H1 (cell line): ENCODE measurements around the gene TMEM86B. TPM values are rescaled to one million over a fixed set of nuclear protein-coding genes. Genes with fewer than 3 reads are reported as not detected.
A peak's percentile ranks its signal among the peaks of the same experiment; 100 is the strongest.

ENCODE experiments used
- CTCF ChIA-PET: fragments of 300-600 bp; sonication (Branson Sonifier 250); formaldehyde crosslinking; loops from one replicate; lab custom pipeline; 2021; ENCODE audit not compliant: partially characterized antibody; lab: Charles Lee
- POLR2A ChIA-PET: fragments of 300-600 bp; sonication (Branson Sonifier 250); formaldehyde crosslinking; loops from one replicate; lab custom pipeline; 2021; ENCODE audit warnings: inconsistent platforms; ENCODE audit not compliant: partially characterized antibody; lab: Charles Lee
- DNase-seq, 2 experiments: peaks; one replicate each; pipeline versions ENCODE4 v3.0.0 to v3.0.0-alpha.2; 2010 to 2022; ENCODE audit warnings: low spot score in 2 of 2, low read depth in 1 of 2, mixed read lengths in 1 of 2
- FAIRE-seq: peaks from 2 replicates; lab custom pipeline; 2011; peaks lifted over from hg19 to GRCh38; lab: Jason Lieb, UNC
- H2AFZ ChIP-seq: 2 replicates; pipeline ENCODE4 v1.8.1; 2012; ENCODE audit warnings: low read length, inconsistent platforms
- H2AK5ac ChIP-seq: 2 replicates; pipeline ENCODE4 v1.6.1; 2013; ENCODE audit warnings: low read depth, low read length
- H2BK120ac ChIP-seq: replicated peaks from 2 replicates; pipeline ENCODE3; 2013; ENCODE audit warnings: low read depth, low read length, inconsistent platforms
- H2BK12ac ChIP-seq: 2 replicates; pipeline ENCODE4 v1.6.1; 2013; ENCODE audit warnings: low read depth, low read length
- H2BK15ac ChIP-seq: 2 replicates; pipeline ENCODE4 v1.6.1; 2013; ENCODE audit warnings: low read length
- H2BK20ac ChIP-seq: 2 replicates; pipeline ENCODE4 v1.6.1; 2013; ENCODE audit warnings: low read length
- H2BK5ac ChIP-seq: 2 replicates; pipeline ENCODE4 v1.6.1; 2013; ENCODE audit warnings: low read depth, low read length
- H3K14ac ChIP-seq: 2 replicates; pipeline ENCODE4 v1.6.1; 2013; ENCODE audit warnings: inconsistent platforms; ENCODE audit not compliant: insufficient read length
- H3K18ac ChIP-seq: 2 replicates; pipeline ENCODE4 v1.6.1; 2013; ENCODE audit warnings: low read length; ENCODE audit errors: extremely low read depth
- H3K23ac ChIP-seq: 2 replicates; pipeline ENCODE4 v1.6.1; 2013; ENCODE audit warnings: inconsistent platforms; ENCODE audit not compliant: insufficient read length
- H3K23me2 ChIP-seq: 2 replicates; pipeline ENCODE4 v1.6.1; 2013; ENCODE audit warnings: low read depth, low read length
- H3K27ac ChIP-seq: 2 replicates; pipeline ENCODE4 v1.6.1; 2011; ENCODE audit warnings: low read depth, low read length, inconsistent platforms
- H3K27me3 ChIP-seq, 4 experiments: replicated peaks in 1 of 4; 1 replicate in 1 of 4; 2 replicates in 3 of 4; pipeline versions ENCODE4 v1.6.1 to v1.8.1; 2011 to 2013; ENCODE audit warnings: low read length in 3 of 4, mild to moderate bottlenecking in 3 of 4, inconsistent platforms in 2 of 4, mixed read lengths in 2 of 4, moderate library complexity in 1 of 4; ENCODE audit not compliant: control insufficient read depth in 3 of 4, insufficient read depth in 3 of 4; ENCODE audit errors: extremely low read depth in 1 of 4
- H3K36me3 ChIP-seq, 4 experiments: 2 replicates each; pipeline versions ENCODE4 v1.6.1 to v1.8.1; 2011 to 2013; ENCODE audit warnings: mild to moderate bottlenecking in 4 of 4, low read length in 3 of 4, moderate library complexity in 2 of 4, control low read depth in 1 of 4, inconsistent platforms in 1 of 4; ENCODE audit not compliant: insufficient read depth in 4 of 4, control insufficient read depth in 2 of 4
- H3K4ac ChIP-seq: replicated peaks from 2 replicates; pipeline ENCODE3; 2013; ENCODE audit warnings: low read length, low read depth, mixed read lengths, inconsistent platforms; ENCODE audit not compliant: insufficient read length
- H3K4me1 ChIP-seq, 4 experiments: replicated peaks in 1 of 4; 1 replicate in 1 of 4; 2 replicates in 3 of 4; pipeline versions ENCODE4 v1.6.1 to v1.8.1; 2011 to 2013; ENCODE audit warnings: low read length in 3 of 4, inconsistent platforms in 2 of 4, mixed read lengths in 1 of 4; ENCODE audit not compliant: insufficient read depth in 4 of 4, control insufficient read depth in 3 of 4
- H3K4me2 ChIP-seq, 2 experiments: 2 replicates each; pipeline versions ENCODE4 v1.6.1 to v1.8.1; 2011 to 2013; ENCODE audit warnings: low read depth in 2 of 2, low read length in 2 of 2, control low read depth in 1 of 2, inconsistent platforms in 1 of 2, mild to moderate bottlenecking in 1 of 2; ENCODE audit not compliant: insufficient read depth in 1 of 2
- H3K4me3 ChIP-seq, 4 experiments: fragments of 200-600, 300-600 bp in 1 of 4; sonication (generic), shearing (Covaris generic), sonication (Bioruptor Twin) in 1 of 4; 2 replicates each; pipeline versions ENCODE4 v1.5.1 to v1.8.1; 2011 to 2016; ENCODE audit warnings: low read length in 4 of 4, low read depth in 3 of 4, control low read depth in 2 of 4, inconsistent platforms in 2 of 4, mild to moderate bottlenecking in 2 of 4, mixed read lengths in 1 of 4, moderate library complexity in 1 of 4; ENCODE audit not compliant: insufficient read depth in 2 of 4; ENCODE audit errors: extremely low read depth in 1 of 4
- H3K56ac ChIP-seq: replicated peaks from 2 replicates; pipeline ENCODE3; 2013; ENCODE audit warnings: low read depth, mild to moderate bottlenecking, mixed read lengths, low read length, inconsistent platforms; ENCODE audit not compliant: insufficient read length
- H3K79me1 ChIP-seq: 2 replicates; pipeline ENCODE4 v1.6.1; 2013; ENCODE audit warnings: low read depth, low read length, control low read depth
- H3K79me2 ChIP-seq, 2 experiments: 2 replicates each; pipeline versions ENCODE4 v1.6.1 to v1.8.1; 2012 to 2013; ENCODE audit warnings: low read length in 2 of 2, mild to moderate bottlenecking in 2 of 2, inconsistent platforms in 1 of 2; ENCODE audit not compliant: insufficient read depth in 2 of 2, control insufficient read depth in 1 of 2
- H3K9ac ChIP-seq, 4 experiments: replicated peaks in 1 of 4; 1 replicate in 1 of 4; 2 replicates in 3 of 4; pipeline versions ENCODE4 v1.6.1 to v1.8.1; 2011 to 2013; ENCODE audit warnings: low read depth in 3 of 4, low read length in 3 of 4, control low read depth in 2 of 4, mild to moderate bottlenecking in 2 of 4, moderate library complexity in 2 of 4, inconsistent platforms in 1 of 4; ENCODE audit errors: extremely low read depth in 1 of 4
- H3K9me3 ChIP-seq, 2 experiments: 2 replicates each; pipeline versions ENCODE4 v1.6.1 to v1.8.1; 2012 to 2013; ENCODE audit warnings: mild to moderate bottlenecking in 2 of 2, moderate library complexity in 2 of 2, control low read depth in 1 of 2, inconsistent platforms in 1 of 2, low read depth in 1 of 2, low read length in 1 of 2, mixed read lengths in 1 of 2; ENCODE audit not compliant: insufficient read depth in 2 of 2
- H4K20me1 ChIP-seq, 2 experiments: replicated peaks in 1 of 2; 2 replicates each; pipeline versions ENCODE3 to v1.8.1; 2011 to 2013; ENCODE audit warnings: inconsistent platforms in 2 of 2, low read length in 2 of 2, mild to moderate bottlenecking in 1 of 2; ENCODE audit not compliant: insufficient read depth in 2 of 2, control insufficient read depth in 1 of 2
- H4K5ac ChIP-seq: 2 replicates; pipeline ENCODE4 v1.6.1; 2013; ENCODE audit warnings: low read length, low read depth, mixed read lengths, inconsistent platforms; ENCODE audit not compliant: insufficient read length
- H4K8ac ChIP-seq: 2 replicates; pipeline ENCODE4 v1.8.0; 2013; ENCODE audit warnings: mild to moderate bottlenecking, moderate library complexity, low read length, inconsistent platforms; ENCODE audit not compliant: insufficient read depth; ENCODE audit errors: extremely low read depth
- H4K91ac ChIP-seq: replicated peaks from 2 replicates; pipeline ENCODE3; 2013; ENCODE audit warnings: low read length, mixed read lengths, inconsistent platforms; ENCODE audit not compliant: insufficient read length
- EP300 ChIP-seq, 2 experiments: IDR thresholded peaks; 1 replicate in 1 of 2; 2 replicates in 1 of 2; pipeline ENCODE4 v1.6.1; 2011 to 2012; ENCODE audit warnings: low read depth in 2 of 2, low read length in 2 of 2, mild to moderate bottlenecking in 2 of 2, borderline replicate concordance in 1 of 2, inconsistent platforms in 1 of 2, moderate library complexity in 1 of 2
- FOSL1 ChIP-seq: IDR thresholded peaks from 2 replicates; pipeline ENCODE4 v1.6.1; 2011; ENCODE audit warnings: mild to moderate bottlenecking, low read depth, low read length, moderate library complexity; ENCODE audit not compliant: insufficient read depth
- KDM4A ChIP-seq: IDR thresholded peaks from one replicate; pipeline ENCODE4 v1.7.1; 2012; ENCODE audit warnings: low read depth, mild to moderate bottlenecking, moderate library complexity, low read length, inconsistent platforms; ENCODE audit not compliant: severe bottlenecking
- SRF ChIP-seq: IDR thresholded peaks from 2 replicates; pipeline ENCODE4 v1.6.1; 2011; ENCODE audit warnings: mild to moderate bottlenecking, low read depth, low read length, moderate library complexity
- WGBS, 2 experiments: shearing (Covaris generic) in 1 of 2; methylation state at CpG; one replicate each; pipeline versions ENCODE4 v1.1.6 to v1.1.7; 2013 to 2015; ENCODE audit warnings: low lambda C conversion rate in 2 of 2, mixed read lengths in 2 of 2, inconsistent platforms in 1 of 2, low coverage in 1 of 2, missing lambda C conversion rate in 1 of 2; ENCODE audit not compliant: insufficient replicate concordance in 2 of 2, insufficient coverage in 1 of 2, insufficient read length in 1 of 2; ENCODE audit errors: extremely low coverage in 1 of 2, missing lambda C conversion rate in 1 of 2; 5-methylcytosine and 5-hydroxymethylcytosine counted together
- polyA plus RNA-seq, 7 experiments: library from polyadenylated mRNA; depleted of rRNA in 3 of 7; stranded (reverse) in 5 of 7; unstranded in 2 of 7; fragments of >200 nt in 5 of 7; fragments of 200-250 nt in 2 of 7; gene quantifications; 1 replicate in 5 of 7; 2 replicates in 1 of 7; 4 replicates in 1 of 7; pipeline versions ENCODE4 v1.2.1 to v1.2.3, GENCODE V29; 2011 to 2013; ENCODE audit warnings: missing spikeins in 2 of 7, mixed read lengths in 2 of 7
- total RNA-seq: library from RNA; stranded (reverse); fragmentation: NEBNext Ultra II Directional; extraction: Animal tissue kit (Norgen Biotek cat#: 25700); gene quantifications from 2 replicates; pipeline ENCODE4 v1.2.1, GENCODE V29; 2021
- TF ChIP-seq, protein P1 (sequence below): IDR thresholded peaks from 2 replicates; pipeline ENCODE4 v1.6.1; 2012; ENCODE audit warnings: inconsistent platforms

Gene TMEM86B
- total and polyA plus RNA-seq, 2 of the 8 experiments (the other 6 are each of a cell fraction or from before 2014, with no cell fraction given), result 2.0 to 2.9 TPM

DNA sequence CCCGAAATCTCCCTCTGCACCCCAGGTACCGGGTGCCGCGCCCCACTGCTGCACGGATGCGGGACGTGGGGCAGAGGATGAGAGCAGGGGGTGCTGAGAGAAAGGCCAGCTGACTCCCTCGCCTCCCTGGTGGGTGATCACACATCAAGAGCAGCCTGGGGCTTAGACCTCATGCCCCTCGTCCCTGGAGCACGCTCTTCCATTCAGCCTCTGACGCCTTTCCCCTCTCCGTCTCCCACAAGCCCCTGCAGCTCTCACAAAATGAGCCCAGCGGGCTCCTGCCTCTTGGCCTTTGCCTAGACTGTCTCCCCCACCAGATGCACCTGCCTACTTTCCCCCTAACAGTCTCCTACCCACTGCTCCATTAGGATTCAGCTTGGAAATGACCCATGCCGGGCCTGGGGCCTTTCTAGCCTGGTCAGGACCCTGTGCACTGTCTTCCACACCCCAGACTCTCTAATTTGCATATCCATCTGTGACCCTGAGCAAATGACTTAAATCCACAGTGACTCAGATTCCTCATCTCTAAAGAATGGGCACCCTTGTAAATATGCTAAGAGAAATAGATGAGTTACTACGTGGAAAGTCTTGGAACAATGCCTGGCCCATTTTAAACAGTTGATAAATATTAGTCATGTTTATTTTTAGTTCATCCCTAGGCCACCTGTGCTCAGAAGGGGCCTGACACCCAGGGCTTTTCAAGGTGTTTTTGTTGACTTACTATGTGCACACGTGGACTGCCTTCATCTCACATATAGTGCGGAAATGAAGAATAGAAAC lies 18.7 kb downstream of the TMEM86B start:
- Histone ChIP-seq H3K18ac (no peak overlapping the region), H3K23me2 (no peaks in the 10 kb centered on the region; the same call in 1 of the 2 replicates), H3K27me3 (no peaks in the 10 kb centered on the region; a peak in 1 of 7 replicates), H3K9ac (no peak overlapping the region), H3K36me3 (no peaks in the 10 kb centered on the region), H2AFZ (no peak overlapping the region), H2BK20ac (no peak overlapping the region), H3K56ac (no peak overlapping the region), H2BK12ac (no peak overlapping the region), H3K27ac (no peak overlapping the region), H3K4me1 (peaks cover 0 to 3% (median under 1%) of the 10 kb centered on the region in 4 experiments; a peak in 2 of 7 replicates), H3K79me1 (no peaks in the 10 kb centered on the region), H3K23ac (no peak overlapping the region), H2BK15ac (no peak overlapping the region; the same call in 1 of the 2 replicates), H3K9me3 (peaks cover 15% of the 10 kb centered on the region in 2 experiments; a peak in 3 of 4 replicates), H4K20me1 (no peaks in the 10 kb centered on the region), H4K5ac (no peak overlapping the region), H2AK5ac (no peak overlapping the region), H3K4me2 (no peak overlapping the region), H3K4ac (no peak overlapping the region), H4K8ac (no peak overlapping the region), H2BK120ac (no peak overlapping the region), H3K14ac (no peak overlapping the region), H4K91ac (no peak overlapping the region), H3K79me2 (no peaks in the 10 kb centered on the region), H3K4me3 (no peak overlapping the region), H2BK5ac (no peak overlapping the region)
- ChIA-PET POLR2A (no interaction called here), CTCF (interaction anchor here (0.6 to 1.8 kb wide), 4 partner anchors 12 to 257 kb away, joined by 3 to 5 read pairs (median 4); no protein-coding TSS in a partner anchor)
- TF ChIP-seq KDM4A (no peak), FOSL1 (no peak), SRF (no peak), EP300 (IDR thresholded peaks at IDR 0.05; ENCODE audit: borderline replicate concordance in 1 of 2, low read depth in 2 of 2, low read length in 2 of 2) (no peak)
- TF ChIP-seq, protein P1, sequence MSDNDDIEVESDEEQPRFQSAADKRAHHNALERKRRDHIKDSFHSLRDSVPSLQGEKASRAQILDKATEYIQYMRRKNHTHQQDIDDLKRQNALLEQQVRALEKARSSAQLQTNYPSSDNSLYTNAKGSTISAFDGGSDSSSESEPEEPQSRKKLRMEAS, result 0 out of 2 replicates have a peak, but pooled peaks have one; percentile 20
- DNase-seq, result no peak
- WGBS, 2 experiments, result 80% methylated on average over 17 of the region's 17 CpGs; no CpG with 5 or more reads in 1 of the 2 experiments
- no peak for FAIRE-seq
